GM12872 (cell line): Measurements from ENCODE around the gene SPSB4.

ENCODE experiments used
- TF ChIP-seq, protein P1 (sequence below): IDR thresholded peaks from 3 replicates; pipeline ENCODE4 v1.5.1; 2011; ENCODE audit warnings: low read depth, mild to moderate bottlenecking, low read length, moderate library complexity; ENCODE audit not compliant: insufficient read depth

The SPSB4 gene

DNA sequence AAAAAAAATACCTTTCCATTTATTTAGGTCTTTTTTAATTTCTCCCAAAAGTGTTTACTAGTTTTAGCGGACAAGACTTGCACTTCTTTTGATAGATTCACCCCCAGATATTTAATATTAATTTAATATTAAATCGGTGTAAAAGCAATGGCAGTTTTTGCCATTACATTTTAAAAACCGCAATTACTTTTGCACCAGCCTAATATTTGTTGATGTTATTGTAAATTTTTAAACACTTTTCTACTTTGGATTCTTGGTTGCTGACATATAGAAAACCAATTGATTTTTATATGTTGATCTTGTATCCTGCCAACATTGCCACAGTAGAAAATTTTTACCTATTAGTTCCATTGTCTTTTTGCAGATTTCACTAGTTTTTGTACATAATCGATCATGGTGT is 116.5 kb downstream of the SPSB4 start:
- TF ChIP-seq, protein P1, sequence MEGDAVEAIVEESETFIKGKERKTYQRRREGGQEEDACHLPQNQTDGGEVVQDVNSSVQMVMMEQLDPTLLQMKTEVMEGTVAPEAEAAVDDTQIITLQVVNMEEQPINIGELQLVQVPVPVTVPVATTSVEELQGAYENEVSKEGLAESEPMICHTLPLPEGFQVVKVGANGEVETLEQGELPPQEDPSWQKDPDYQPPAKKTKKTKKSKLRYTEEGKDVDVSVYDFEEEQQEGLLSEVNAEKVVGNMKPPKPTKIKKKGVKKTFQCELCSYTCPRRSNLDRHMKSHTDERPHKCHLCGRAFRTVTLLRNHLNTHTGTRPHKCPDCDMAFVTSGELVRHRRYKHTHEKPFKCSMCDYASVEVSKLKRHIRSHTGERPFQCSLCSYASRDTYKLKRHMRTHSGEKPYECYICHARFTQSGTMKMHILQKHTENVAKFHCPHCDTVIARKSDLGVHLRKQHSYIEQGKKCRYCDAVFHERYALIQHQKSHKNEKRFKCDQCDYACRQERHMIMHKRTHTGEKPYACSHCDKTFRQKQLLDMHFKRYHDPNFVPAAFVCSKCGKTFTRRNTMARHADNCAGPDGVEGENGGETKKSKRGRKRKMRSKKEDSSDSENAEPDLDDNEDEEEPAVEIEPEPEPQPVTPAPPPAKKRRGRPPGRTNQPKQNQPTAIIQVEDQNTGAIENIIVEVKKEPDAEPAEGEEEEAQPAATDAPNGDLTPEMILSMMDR, result no peak

DNA sequence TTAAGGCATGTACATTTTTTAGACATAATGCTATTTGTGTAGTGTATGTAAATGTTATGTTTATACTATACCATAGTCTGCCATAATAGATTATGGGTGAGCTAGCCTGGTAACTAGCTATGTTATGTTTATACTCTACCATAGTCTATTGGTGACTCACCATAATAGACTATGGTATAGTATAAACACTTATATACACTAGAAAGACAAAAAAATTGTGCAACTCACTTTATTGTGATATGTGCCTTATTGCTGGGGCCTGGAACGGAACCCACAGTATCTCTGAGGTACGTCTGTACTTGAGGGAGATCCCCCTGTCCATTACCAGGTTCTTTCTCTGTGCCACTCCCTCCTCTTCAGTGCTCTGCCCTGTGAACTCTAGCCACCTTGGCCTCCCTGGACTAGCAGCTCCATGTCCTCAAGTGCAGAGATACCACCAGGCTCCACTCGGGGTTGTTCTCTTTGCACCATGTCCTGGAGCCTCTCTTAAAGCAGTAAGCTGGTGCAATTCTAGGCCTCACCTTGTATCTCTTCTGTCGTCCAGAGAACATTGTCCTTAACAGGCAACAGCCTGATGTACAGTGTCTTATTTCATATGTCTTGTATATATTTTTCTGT is 119.6 kb downstream of the SPSB4 start:
- TF ChIP-seq, protein P1, result no peak

GRCh38 chr3:141174674-141175073 is 123.5 kb downstream of the SPSB4 start:
- TF ChIP-seq, protein P1, result no peak

GRCh38 chr3:141176775-141177174 is 125.6 kb downstream of the SPSB4 start:
- TF ChIP-seq, protein P1, result no peak

DNA sequence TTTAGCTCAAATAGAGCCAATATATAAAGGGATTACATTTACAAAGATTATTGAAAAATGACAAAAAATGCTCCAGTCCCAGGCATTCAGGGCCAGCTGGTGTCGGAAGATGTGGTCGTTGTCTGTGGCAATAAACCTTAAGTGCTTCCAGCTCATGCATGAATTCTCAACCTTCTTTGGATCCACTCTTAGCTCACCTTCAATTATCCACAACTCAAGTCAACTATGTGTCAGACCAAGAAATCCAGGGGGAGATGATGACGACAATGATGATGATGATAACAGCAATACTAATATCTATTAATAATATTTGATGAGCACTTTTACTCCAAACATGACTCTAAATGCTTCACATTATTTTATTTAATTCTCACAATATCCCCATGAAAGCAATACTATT is 126.9 kb downstream of the SPSB4 start:
- TF ChIP-seq, protein P1, result no peak

- TF ChIP-seq, protein P1, result no peak
Observed at GRCh38 chr3:141178551-141178950, 127.4 kb downstream of the SPSB4 start.

DNA sequence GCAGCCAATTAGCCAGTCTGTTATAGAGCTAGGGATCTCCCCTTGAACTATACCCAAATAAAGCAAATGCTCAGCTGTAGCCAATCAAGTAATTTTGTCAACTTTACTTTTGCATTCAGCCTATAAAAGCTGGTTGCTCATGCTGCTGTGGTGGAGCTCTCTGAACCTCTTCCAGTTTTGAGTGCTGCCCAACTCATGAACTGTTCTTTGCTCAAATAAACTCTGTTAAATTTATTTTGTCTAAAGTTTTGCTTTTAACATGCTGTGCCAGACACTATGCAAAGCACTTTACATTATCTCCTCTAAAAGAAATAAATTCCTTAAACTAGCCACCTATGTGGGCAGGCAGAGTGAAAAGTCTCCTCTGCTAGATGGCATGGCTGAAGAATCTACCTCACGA is 128.8 kb downstream of the SPSB4 start:
- TF ChIP-seq, protein P1, result no peak

DNA sequence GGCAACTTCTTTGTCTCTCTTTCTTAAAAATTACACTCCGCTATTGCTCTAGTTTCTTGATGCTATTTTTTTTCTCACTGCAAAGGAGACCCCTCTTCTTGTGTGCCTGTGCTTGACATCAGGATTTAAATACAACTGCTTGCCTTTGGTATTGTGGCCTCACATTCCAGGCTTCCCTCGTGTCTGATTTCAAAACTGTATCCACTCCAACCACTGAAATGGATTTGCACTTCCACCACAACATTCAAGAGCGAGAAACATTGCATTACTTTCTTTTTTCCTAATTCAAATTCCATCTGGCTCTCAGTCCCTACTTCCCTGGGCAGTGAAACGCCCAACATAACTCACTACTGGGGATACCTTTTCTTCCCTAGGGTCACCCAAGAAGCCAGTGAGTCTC is 130.0 kb downstream of the SPSB4 start:
- TF ChIP-seq, protein P1, result no peak
